Sciatic nerve (tissue), 2 donors: ENCODE measurements around the gene RALGDS. TPM values are rescaled to one million over a fixed set of nuclear protein-coding genes. Genes with fewer than 3 reads are reported as not detected.
"Not testable (repeated sequence)": the region's sequence is repeated elsewhere in the genome, so short reads cannot be mapped to it uniquely, and the experiment has no call there.

Experiments
- ATAC-seq: fragments of 200-7000 bp; cut with Tn5 transposase; one replicate; pipeline ENCODE4 v1.9.1; 2020; ENCODE audit warnings: mild to moderate bottlenecking, moderate library complexity
- DNase-seq: peaks from one replicate; pipeline ENCODE4 v3.0.0-alpha.2; 2020; ENCODE audit warnings: low spot score
- intact Hi-C: fragments of 100-400 bp; cut with DNase I; formaldehyde crosslinking; loops from one replicate; pipeline ENCODE4 v1.14.2; 2022
- total RNA-seq: library from RNA; stranded (reverse); fragmentation: NEBNext Ultra II Directional; extraction: Animal tissue kit (Norgen Biotek cat#: 25700); gene quantifications from one replicate; pipeline ENCODE4 v1.2.1, GENCODE V29; 2021
- donor health status: DM: no; HTN: no; CAD: no.
- donor health status: DM: no; HTN: no; CAD: no.

Gene RALGDS
- total RNA-seq, 1 donor from 2014 or later, result 59.7 TPM

DNA sequence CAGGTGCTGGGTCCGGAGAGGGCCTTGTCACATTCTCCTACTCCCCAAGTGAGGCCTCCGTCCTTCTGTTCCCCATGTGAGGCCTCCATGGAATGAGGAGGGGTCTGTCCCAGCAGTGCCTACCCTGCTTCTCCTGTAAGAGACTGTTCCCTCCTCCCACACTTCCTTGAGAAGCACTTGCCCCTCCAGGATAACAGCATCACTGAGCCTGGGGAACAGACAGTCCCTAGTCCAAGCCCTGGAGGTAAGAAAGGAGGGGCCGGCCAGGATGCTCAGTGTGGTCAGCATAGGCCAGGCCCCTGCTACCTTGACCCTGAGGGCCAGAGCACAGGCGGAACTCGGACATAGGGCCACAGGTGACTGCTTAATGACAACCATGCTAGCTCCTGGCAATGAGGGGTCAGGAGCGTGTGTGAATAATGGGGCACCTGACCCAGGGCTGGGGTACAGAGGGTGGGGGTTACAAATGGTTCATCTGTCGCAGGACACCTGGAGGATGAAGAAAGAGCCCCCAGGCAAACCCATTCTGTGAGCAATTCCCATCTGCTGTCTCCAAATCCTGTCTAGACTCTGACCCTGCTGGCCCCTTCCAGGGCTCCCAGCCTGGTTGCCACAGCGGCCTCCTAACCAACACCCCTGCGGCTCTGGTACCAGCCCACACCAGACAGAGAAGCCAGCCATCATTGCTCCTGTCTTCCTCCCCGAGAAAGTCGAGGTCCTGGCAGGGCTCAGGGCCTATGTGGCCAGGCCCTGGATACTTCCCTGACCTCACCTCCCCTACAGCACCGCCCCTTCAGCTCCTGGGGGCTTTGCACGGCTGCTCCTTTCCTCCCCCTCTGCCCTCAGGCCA is 20.3 kb downstream of the RALGDS start:
- ATAC-seq (no peak), DNase-seq (no peak)
- intact Hi-C loops, result no loop called here

DNA sequence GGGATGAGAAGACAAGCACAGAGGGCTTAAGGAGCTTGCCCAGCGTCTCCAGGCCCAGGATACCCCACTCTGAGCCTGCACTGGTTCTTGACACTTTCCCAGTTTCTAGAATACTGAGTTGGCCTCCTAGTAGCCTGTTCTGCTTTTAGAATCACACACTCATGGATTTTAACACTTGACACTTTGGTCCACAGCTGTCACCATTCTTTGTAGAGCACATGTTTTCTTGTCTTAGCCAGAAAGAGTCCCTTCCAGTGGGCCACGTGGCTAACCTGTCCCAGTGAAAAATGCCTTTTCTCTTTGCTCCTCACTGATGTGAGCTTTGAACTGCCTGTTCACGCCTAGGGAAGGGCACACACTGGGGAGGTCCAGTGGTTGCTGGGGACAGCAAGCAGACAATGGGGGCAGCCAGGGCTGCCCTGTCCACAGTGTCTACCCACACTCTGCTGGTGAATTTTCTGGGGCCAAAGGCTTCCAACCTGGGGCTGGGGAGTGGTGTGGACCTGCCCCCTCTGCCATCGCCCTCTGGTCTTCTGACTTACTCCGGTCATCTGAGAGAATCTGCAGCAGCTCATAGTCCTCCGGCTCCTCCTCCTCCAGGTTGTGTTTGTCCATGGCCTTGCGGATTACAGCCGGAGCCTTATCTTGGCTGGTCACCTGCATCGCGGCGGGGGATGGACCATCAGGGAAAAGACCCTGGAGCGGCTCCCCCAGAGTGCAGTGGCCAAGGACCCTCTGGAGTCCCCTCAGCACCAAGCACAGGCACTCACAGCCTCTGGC is 21.1 kb downstream of the RALGDS start:
- no peak for ATAC-seq
- no peak for DNase-seq
- intact Hi-C loops, result no loop called here

DNA sequence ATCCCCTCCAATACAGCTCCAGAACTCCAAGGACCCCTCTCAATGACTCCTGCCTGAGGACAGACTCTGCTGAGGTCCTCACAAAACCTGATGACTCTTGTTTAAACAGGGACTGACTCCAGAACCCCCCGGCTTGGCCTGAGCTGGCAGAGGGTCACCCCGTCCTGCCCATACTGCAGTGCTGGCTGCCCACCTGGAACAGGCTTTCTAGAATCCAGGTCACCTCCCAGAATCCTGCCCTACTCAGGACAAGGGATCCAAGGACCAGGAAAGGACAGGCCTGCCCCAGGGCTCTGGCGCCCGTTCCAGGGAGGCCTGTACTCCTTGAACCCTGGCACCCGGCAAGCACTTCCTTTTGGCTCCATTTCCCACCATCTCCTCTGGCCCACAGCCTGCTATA is 22.2 kb downstream of the RALGDS start:
- intact Hi-C loops, result no loop called here
- DNase-seq, result no peak
- ATAC-seq, result no peak

DNA sequence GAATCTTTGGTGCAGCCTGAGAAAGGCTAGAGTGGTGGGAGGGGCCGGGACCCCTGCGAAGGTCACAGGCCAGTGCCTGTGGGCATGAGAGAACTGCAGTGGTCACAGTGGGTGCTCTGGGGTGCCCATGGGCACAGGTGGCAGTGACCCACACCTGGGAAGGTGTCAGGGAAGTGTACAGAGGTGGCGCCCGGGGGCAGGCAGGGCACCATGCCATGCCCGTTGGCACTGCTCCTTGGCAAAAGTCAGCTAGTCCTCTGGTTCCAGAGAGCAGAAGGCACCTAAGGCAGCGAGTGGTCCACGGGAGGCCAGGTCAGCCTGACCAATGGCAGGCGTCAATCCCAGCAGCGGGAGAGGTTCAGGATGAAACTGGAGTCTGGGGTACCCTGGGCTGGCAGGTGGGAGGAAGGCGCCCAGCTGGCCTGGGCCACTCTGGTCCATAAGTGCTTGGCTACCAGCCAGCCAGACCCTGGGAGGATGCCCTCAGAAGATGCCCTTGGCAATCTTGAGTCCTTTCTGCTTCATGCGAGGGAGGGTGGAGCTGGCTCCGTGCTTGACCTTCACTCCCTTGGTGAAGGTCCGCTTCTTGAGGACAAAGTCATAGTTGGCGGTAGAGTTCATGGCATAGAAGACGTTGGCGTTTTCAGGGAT is 22.8 kb downstream of the RALGDS start:
- DNase-seq, result no peak
- intact Hi-C loops, result no loop called here
- no peak for ATAC-seq

DNA sequence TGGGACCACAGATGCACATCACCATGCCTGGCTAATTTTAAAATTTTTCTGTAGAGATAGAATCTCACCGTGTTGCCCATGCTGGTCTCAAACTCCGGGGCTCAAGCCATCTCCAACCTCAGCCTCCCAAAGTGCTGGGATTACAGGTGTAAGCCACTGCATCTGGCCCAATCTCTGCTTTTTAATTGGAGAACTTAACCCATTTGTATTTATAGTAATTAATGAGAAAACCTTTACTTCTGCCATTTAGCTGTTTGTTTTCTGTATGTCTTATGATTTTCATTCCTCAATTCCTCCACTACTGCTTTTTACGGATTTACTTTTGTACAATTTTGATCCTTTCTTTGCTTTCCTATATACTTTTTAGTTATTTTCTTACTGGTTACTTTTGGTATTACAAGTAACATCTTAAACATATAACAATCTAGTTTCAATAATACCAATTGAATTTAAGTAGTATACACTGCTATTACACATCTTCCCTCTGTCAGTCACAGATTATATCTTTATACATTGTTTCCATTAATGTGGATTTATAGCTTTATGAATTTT is 26.1 kb downstream of the RALGDS start:
- no peak for ATAC-seq
- intact Hi-C loops, result no loop called here
- no peak for DNase-seq

DNA sequence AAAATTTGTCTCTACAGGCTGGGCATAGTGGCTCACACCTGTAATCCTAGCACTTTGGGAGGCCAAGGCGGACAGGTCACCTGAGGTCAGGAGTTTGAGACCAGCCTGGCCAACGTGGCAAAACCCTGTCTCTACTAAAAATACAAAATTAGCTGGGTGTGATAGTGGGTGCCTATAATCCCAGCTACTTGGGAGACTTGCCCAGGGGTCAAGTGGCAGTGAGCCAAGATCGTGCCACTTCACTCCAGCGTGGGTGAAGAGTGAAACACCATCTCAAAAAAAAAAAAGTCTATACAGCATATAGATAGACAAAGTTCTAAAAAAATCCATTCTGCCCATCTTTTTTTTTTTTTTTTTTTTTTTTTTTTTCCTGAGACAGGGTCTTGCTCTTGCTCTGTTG is 26.7 kb downstream of the RALGDS start:
- ATAC-seq, DNase-seq, intact Hi-C loops: not testable (repeated sequence)

DNA sequence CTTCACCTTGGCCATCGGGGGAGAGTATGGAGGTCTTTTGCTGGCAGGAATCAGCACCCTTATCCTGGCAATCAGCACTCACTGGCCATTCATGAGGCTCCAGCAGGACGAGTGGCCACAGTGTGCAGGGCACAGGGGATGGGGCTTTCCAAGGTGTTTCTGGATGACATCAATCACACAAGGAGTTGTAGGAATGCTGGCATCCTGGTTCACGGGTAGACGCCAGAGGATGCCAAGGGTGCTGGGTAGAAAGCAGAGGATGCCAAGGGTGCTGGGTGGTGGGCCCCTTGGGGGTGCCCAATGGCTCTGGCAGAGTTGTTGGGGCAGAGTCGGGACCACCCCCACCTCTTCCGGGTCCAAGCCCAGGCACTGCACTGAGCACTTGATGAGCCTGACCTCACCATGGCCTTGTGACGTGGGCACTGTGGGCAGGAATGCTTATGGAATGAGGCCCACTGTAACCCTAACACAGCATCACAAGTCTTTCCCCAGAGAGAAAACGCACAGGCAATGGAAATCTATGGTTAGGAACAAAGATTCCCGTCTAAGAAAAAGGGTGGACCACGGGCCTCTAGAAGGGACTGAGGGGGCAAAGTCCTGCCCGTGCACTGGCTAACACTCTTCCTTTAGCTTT is 30.2 kb downstream of the RALGDS start:
- ATAC-seq (no peak), DNase-seq (no peak)
- intact Hi-C loops, result no loop called here

DNA sequence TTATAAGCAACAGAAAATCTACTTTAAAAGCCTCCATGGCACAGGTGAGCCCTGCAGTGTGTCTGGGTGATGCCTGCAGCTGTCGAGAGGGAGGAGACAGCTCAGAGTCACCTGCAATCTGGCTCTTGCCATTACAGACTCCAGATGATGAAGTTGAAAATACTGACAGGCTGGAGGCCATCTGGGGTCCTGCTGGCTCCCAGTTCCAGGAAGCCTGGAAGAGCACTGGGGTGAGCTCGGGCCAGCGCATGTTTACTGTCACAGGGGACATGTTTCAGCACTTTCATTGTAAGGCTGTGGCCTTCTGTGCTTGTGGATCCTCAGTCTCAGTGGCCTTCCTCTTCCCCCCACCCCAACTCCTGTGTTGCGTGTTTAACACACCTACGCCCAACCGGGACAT is 30.9 kb downstream of the RALGDS start:
- intact Hi-C loops, result no loop called here
- ATAC-seq, result no peak
- no peak for DNase-seq

DNA sequence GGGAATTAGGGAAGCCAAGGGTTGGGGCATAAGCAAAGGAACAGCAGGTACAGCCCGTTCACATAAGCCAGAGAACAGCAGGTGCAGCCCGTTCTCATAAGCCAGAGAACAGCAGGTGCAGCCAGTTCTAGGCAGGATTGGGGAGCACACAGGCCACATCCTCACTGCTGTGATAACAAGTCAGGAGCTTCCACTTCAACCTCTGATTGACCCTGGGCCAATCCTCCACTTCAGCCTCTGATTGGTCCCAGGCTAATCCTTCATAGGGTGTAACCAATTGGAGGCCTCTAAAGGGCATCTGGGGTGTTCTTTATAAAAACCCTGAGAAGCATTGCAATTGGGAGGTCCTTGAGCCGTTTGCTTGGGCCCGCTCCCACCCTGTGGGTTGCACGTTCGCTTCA is 31.8 kb downstream of the RALGDS start:
- ATAC-seq, result no peak
- DNase-seq, result no peak
- intact Hi-C loops, result no loop called here

DNA sequence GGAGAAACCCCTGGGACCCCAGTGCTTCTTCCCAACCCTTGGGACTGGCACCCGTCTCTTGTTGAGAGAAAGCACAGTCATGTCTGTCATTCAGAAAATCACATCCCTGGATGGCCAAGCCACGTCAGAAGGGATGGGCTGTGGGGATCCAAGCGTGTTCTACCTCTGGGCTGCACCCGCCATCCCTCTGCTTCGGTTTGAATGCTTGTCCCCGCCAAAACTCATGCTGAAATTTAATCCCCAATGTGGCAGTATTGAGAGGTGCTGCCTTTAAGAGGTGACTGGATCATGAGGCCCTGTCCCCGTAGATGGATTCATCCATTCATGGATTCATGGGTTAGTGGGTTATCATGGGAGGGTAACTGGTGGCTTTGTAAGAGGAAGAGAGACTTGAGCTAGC is 32.3 kb downstream of the RALGDS start:
- no peak for ATAC-seq
- intact Hi-C loops, result no loop called here
- DNase-seq, result no peak

DNA sequence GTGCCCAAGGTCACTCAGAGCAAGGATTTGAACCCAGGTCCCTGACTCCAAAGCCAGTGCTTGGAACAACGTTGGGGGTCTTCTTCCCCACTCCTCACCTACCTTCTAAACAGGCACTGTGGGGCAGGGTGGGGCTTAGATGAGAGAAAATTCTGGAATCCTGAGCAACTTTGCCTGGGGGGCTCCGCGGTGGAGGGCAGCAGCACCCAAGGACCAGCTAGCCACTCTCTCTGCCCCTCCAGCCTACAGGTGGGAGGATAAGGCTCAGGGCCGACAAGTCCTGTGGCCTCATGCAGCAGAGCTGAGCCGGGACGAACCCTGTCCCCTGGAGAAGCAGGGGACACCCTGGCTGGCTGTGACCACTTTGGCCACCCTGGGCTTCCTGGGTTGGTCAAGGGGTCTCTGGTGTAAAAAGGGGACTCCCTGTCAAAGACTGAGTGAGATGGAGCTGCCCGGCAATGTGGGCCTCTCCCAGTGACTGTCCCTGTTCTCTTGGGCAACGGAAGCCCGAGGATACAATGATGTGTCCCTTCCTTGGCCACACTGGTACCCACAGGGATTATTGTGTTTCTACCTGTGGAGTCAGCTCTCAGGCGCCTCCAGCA is 32.8 kb downstream of the RALGDS start:
- intact Hi-C loops, result no loop called here
- no peak for ATAC-seq
- DNase-seq, result no peak

DNA sequence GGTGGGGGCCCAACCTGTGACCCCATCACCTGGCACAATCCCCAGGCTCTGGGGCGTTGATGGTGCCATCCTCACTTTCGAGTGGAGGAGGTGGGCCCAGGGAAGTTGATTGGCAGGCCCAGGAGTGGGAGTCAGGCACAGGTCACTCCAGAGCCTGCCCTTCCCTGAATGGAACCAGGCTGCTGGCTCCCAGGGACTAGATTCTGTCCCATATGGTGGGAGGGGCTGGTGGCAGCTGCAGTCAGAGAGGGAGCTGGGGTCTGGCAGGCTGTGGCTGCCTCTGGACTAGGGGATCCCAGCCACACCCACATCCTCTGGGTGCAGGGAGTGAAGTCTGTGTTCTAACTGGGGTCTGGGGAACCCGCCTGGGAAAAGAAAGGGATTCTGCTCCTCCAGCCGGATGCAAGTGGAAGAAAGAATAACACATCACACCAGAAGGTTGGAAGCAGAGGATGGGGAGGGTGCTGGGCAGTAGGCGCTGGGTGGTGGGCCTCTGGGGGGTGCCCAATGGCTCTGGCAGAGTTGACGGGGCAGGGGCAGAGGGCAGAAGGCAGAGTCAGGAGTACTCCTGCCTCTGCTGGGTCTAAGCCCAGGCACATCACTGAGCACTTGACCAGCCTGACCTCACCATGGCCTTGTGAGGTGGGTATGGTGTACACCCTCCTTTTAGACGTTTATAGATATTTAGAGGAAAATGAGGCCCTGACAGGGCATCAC is 33.5 kb downstream of the RALGDS start:
- ATAC-seq (no peak), DNase-seq (no peak)
- intact Hi-C loops, result no loop called here

DNA sequence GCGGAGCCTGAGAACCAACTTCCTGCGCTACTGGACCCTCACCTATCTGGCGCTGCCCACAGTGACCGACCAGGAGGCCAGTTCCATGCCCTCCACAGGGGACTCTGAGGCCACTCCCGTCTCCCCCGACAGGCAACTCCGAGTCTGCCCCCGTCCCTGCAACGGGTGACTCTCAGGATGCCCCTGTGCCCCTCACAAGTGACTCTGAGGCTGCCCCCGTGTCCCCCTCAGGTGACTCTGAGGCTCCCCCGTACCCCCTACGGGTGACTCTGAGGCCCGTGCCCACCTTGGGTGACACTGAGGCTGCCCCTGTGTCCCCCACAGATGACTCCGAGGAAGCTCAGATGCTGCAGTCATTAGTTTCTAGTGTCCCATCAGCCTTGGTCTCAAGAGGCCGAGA is 34.1 kb downstream of the RALGDS start:
- ATAC-seq, result no peak
- intact Hi-C loops, result no loop called here
- no peak for DNase-seq

DNA sequence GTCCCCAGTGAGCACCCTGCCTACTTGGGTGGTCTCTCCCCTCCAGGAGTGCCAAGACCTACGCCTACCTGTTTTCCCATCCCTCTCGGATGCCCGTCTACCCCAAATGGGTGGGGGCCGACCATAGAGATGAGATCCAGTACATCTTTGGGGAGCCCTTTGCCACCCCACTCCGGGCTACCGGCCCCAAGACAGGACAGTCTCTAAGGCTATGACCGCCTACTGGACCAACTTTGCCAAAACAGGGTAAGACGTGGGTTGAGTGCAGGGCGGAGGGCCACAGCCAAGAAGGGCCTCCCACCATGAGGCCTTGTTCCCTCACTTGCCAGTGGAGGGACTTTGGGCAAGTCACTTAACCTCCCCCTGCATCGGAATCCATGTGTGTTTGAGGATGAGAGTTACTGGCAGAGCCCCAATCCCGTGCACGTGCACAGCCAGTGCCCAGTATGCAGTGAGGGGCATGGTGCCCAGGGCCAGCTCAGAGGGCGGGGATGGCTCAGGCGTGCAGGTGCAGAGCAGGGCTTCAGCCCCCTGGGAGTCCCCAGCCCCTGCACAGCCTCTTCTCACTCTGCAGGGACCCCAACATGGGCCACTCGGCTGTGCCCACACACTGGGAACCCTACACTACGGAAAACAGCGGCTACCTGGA is 34.7 kb downstream of the RALGDS start:
- DNase-seq, intact Hi-C loops, ATAC-seq: not testable (repeated sequence)

DNA sequence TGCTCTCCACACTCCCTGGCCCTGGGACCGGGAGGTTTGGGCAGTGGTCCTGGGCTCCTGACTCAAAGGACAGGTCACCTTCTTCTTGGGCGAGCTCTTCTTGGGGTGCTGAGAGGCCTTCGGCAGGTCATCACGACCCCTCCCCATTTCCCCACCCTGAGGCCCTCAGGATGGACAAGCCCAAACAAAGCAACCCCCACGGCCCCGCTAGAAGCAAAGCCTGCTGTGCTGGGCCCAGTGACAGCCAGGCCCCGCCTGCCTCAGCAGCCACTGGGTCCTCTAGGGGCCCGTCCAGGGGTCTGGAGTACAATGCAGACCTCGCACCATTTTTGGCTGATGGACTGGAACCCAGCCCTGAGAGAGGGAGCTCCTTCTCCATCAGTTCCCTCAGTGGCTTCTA is 37.4 kb downstream of the RALGDS start:
- intact Hi-C loops, ATAC-seq, DNase-seq: not testable (repeated sequence)

DNA sequence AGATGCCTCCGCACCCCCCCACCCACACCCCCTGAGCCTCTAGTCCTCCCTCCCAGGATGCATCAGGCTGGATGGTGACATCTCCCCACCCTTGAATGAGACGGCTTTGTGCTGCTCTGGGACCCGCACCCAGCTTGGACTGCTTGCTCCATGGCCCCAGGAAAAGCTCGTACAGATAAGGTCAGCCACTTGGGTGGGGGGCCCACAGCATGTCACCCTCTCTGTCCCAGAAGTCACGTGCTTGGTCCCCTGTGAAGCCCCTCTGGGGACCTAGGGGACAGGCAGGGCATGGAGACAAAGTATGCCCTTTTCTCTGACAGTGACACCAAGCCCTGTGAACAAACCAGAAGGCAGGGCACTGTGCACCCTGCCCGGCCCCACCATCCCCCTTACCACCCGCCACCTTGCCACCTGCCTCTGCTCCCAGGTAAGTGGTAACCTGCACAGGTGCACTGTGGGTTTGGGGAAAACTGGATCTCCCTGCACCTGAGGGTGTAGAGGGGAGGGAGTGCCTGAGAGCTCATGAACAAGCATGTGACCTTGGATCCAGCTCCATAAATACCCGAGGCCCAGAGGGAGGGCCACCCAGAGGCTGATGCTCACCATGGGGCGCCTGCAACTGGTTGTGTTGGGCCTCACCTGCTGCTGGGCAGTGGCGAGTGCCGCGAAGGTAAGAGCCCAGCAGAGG is 38.9 kb downstream of the RALGDS start:
- intact Hi-C loops, DNase-seq, ATAC-seq: not testable (repeated sequence)
